Astrocyte (in vitro differentiated cells and primary cell): Measurements from ENCODE around the gene NFATC4. TPM values are rescaled to one million over a fixed set of nuclear protein-coding genes. Genes with fewer than 3 reads are reported as not detected.

Experiments used
- DNase-seq: peaks from one replicate; pipeline ENCODE4 v3.0.0-alpha.2; 2010; ENCODE audit warnings: low read depth
- FAIRE-seq: peaks from 2 replicates; lab custom pipeline; 2011; peaks lifted over from hg19 to GRCh38; lab: Jason Lieb, UNC
- H2AFZ ChIP-seq: 2 replicates; pipeline ENCODE4 v1.6.0; 2012; ENCODE audit warnings: low read depth, low read length, inconsistent platforms
- H3K27ac ChIP-seq: 2 replicates; pipeline ENCODE4 v1.5.1; 2011; ENCODE audit warnings: low read depth, low read length, inconsistent platforms
- H3K27me3 ChIP-seq: 2 replicates; pipeline ENCODE4 v1.6.0; 2011; ENCODE audit warnings: low read length, inconsistent platforms; ENCODE audit not compliant: insufficient read depth
- H3K36me3 ChIP-seq: 2 replicates; pipeline ENCODE4 v1.5.1; 2011; ENCODE audit warnings: low read length, inconsistent platforms; ENCODE audit not compliant: insufficient read depth
- H3K4me1 ChIP-seq: 2 replicates; pipeline ENCODE4 v1.5.1; 2011; ENCODE audit warnings: low read length, inconsistent platforms; ENCODE audit not compliant: insufficient read depth
- H3K4me2 ChIP-seq: 2 replicates; pipeline ENCODE4 v1.6.0; 2012; ENCODE audit warnings: low read length, inconsistent platforms
- H3K4me3 ChIP-seq: 2 replicates; pipeline ENCODE4 v1.5.1; 2011; ENCODE audit warnings: low read depth, mild to moderate bottlenecking, low read length, inconsistent platforms; ENCODE audit not compliant: insufficient read depth
- H3K79me2 ChIP-seq: 2 replicates; pipeline ENCODE4 v1.6.0; 2012; ENCODE audit warnings: mild to moderate bottlenecking, low read length, inconsistent platforms; ENCODE audit not compliant: insufficient read depth
- H3K9ac ChIP-seq: 2 replicates; pipeline ENCODE4 v1.6.0; 2012; ENCODE audit warnings: mild to moderate bottlenecking, low read length, inconsistent platforms
- H3K9me3 ChIP-seq: 2 replicates; pipeline ENCODE4 v1.5.1; 2012; ENCODE audit warnings: low read depth, mild to moderate bottlenecking, low read length, inconsistent platforms; ENCODE audit not compliant: insufficient read depth
- H4K20me1 ChIP-seq: 2 replicates; pipeline ENCODE4 v1.6.0; 2012; ENCODE audit warnings: low read length, inconsistent platforms; ENCODE audit not compliant: insufficient read depth
- H3K27ac Mint-ChIP-seq: one replicate; pipeline ENCODE4 v1.8.0; 2021; ENCODE audit warnings: mild to moderate bottlenecking, mixed read lengths; ENCODE audit not compliant: unreplicated experiment
- H3K27me3 Mint-ChIP-seq: one replicate; pipeline ENCODE4 v1.8.0; 2021; ENCODE audit warnings: low read depth, mixed read lengths; ENCODE audit not compliant: unreplicated experiment
- H3K36me3 Mint-ChIP-seq: one replicate; pipeline ENCODE4 v1.8.0; 2021; ENCODE audit warnings: low read depth, mixed read lengths; ENCODE audit not compliant: unreplicated experiment
- H3K4me1 Mint-ChIP-seq: one replicate; pipeline ENCODE4 v1.8.0; 2021; ENCODE audit warnings: low read depth, mixed read lengths; ENCODE audit not compliant: unreplicated experiment
- H3K4me3 Mint-ChIP-seq: one replicate; pipeline ENCODE4 v1.8.0; 2021; ENCODE audit warnings: mild to moderate bottlenecking, moderate library complexity, mixed read lengths; ENCODE audit not compliant: unreplicated experiment
- H3K9me3 Mint-ChIP-seq: one replicate; pipeline ENCODE4 v1.8.0; 2021; ENCODE audit warnings: mild to moderate bottlenecking, mixed read lengths; ENCODE audit not compliant: unreplicated experiment
- CTCF ChIP-seq: IDR thresholded peaks from 2 replicates; pipeline ENCODE4 v1.5.1; 2011; ENCODE audit warnings: low read depth, mild to moderate bottlenecking, inconsistent platforms, low read length, moderate library complexity; ENCODE audit not compliant: insufficient read depth
- EZH2 ChIP-seq: IDR thresholded peaks from 2 replicates; pipeline ENCODE4 v1.6.1; 2012; ENCODE audit warnings: mild to moderate bottlenecking, low read length, inconsistent platforms; ENCODE audit not compliant: insufficient read depth
- total RNA-seq: library from RNA; stranded (reverse); gene quantifications from 2 replicates; pipeline ENCODE4 v1.2.1, GENCODE V29; 2021

The NFATC4 gene
- total RNA-seq, 1 donor from 2014 or later = 61.9 TPM

GRCh38 chr14:24399999-24400718, 32.2 kb downstream of the NFATC4 start:
- peak overlapping the region; percentile 91 for H3K4me2 ChIP-seq
- no peaks in the 10 kb centered on the region for H4K20me1 ChIP-seq
- Mint-ChIP-seq H3K9me3 (no peaks in the 10 kb centered on the region), H3K27ac (no peak overlapping the region), H3K36me3 (peaks cover 3% of the 10 kb centered on the region), H3K4me1 (peaks cover 46% of the 10 kb centered on the region), H3K27me3 (peaks cover 2% of the 10 kb centered on the region), H3K4me3 (peak overlapping the region; percentile 90)
- peak overlapping the region; percentile 59 for H3K4me3 ChIP-seq
- TF ChIP-seq EZH2 (no peak), CTCF (no peak)
- peaks cover 4% of the 10 kb centered on the region for H3K4me1 ChIP-seq
- no peak overlapping the region for H3K27ac ChIP-seq
- DNase-seq (no peak), FAIRE-seq (no peak)
- H3K9ac ChIP-seq = peak overlapping the region; percentile 54
- H3K79me2 ChIP-seq = no peaks in the 10 kb centered on the region
- peak overlapping the region; percentile 64 for H2AFZ ChIP-seq
- no peaks in the 10 kb centered on the region for H3K9me3 ChIP-seq
- peaks cover 3% of the 10 kb centered on the region for H3K27me3 ChIP-seq
- no peaks in the 10 kb centered on the region for H3K36me3 ChIP-seq

GRCh38 chr14:24401810-24402702, 34.1 kb downstream of the NFATC4 start:
- peaks cover 2% of the 10 kb centered on the region for H3K27me3 Mint-ChIP-seq
- H3K27ac ChIP-seq = no peak overlapping the region
- H3K27ac Mint-ChIP-seq = no peak overlapping the region
- H3K9me3 ChIP-seq = no peaks in the 10 kb centered on the region
- peaks cover 32% of the 10 kb centered on the region for H3K4me1 Mint-ChIP-seq
- H4K20me1 ChIP-seq = no peaks in the 10 kb centered on the region
- no peak overlapping the region for H2AFZ ChIP-seq
- H3K79me2 ChIP-seq = no peaks in the 10 kb centered on the region
- peak overlapping the region; percentile 40 for H3K4me3 Mint-ChIP-seq
- no peak overlapping the region for H3K4me2 ChIP-seq
- H3K36me3 ChIP-seq = no peaks in the 10 kb centered on the region
- TF ChIP-seq EZH2 (no peak), CTCF (no peak)
- H3K27me3 ChIP-seq = peaks cover 3% of the 10 kb centered on the region
- DNase-seq (no peak), FAIRE-seq (no peak)
- no peaks in the 10 kb centered on the region for H3K9me3 Mint-ChIP-seq
- no peak overlapping the region for H3K4me3 ChIP-seq
- peaks cover 4% of the 10 kb centered on the region for H3K4me1 ChIP-seq
- peaks cover 7% of the 10 kb centered on the region for H3K36me3 Mint-ChIP-seq
- H3K9ac ChIP-seq = no peak overlapping the region
